SK-N-SH (cell line): ENCODE results near the gene LAMTOR4. TPM values are rescaled to one million over a fixed set of nuclear protein-coding genes. Genes with fewer than 3 reads are reported as not detected.

Source experiments
- CTCF ChIA-PET: fragments of 300-600, 350-600 bp; formaldehyde crosslinking; extraction: SDS; loops from one replicate; lab custom pipeline; 2021; lab: Yijun Ruan, JAX
- POLR2A ChIA-PET: fragments of 350-600 bp; sonication (Branson Sonifier 250); formaldehyde crosslinking; extraction: SDS; loops from one replicate; lab custom pipeline; 2020; ENCODE audit warnings: antibody characterized with exemption, inconsistent platforms; lab: Yijun Ruan, JAX
- DNase-seq: peaks from one replicate; pipeline ENCODE4 v3.0.0; 2012
- H2AFZ ChIP-seq: fragments of 200-600 bp; sonication (generic); 2 replicates; pipeline ENCODE4 v1.8.1; 2016; ENCODE audit warnings: antibody characterized with exemption, mild to moderate bottlenecking, low read depth
- H3F3A ChIP-seq: fragments of 200-600 bp; sonication (generic); replicated peaks from 2 replicates; pipeline ENCODE3; 2016; ENCODE audit warnings: antibody characterized with exemption, mild to moderate bottlenecking; ENCODE audit not compliant: insufficient read depth
- H3K27ac ChIP-seq, 2 experiments: fragments of 200-500 bp in 1 of 2; fragments of 200-600 bp in 1 of 2; sonication (Bioruptor generic) in 1 of 2; sonication (generic), shearing (Covaris generic) in 1 of 2; 2 replicates each; pipeline versions ENCODE4 v1.5.1 to v1.6.1; 2014 to 2016; ENCODE audit warnings: low read depth in 2 of 2, inconsistent platforms in 1 of 2, low read length in 1 of 2, mild to moderate bottlenecking in 1 of 2, mixed read lengths in 1 of 2
- H3K27me3 ChIP-seq: fragments of 200-600 bp; sonication (generic), shearing (Covaris generic); 2 replicates; pipeline ENCODE4 v1.6.1; 2016; ENCODE audit warnings: mixed run types; ENCODE audit not compliant: insufficient read depth
- H3K36me3 ChIP-seq, 2 experiments: fragments of 200-500 bp in 1 of 2; fragments of 200-600 bp in 1 of 2; sonication (Bioruptor generic) in 1 of 2; sonication (generic) in 1 of 2; replicated peaks in 1 of 2; 2 replicates each; pipeline versions ENCODE3 to v1.5.1; 2014 to 2016; ENCODE audit warnings: low read length in 1 of 2, mild to moderate bottlenecking in 1 of 2; ENCODE audit not compliant: insufficient read depth in 2 of 2, control insufficient read depth in 1 of 2
- H3K4me1 ChIP-seq, 2 experiments: fragments of 200-500 bp in 1 of 2; fragments of 200-600 bp in 1 of 2; sonication (Bioruptor generic) in 1 of 2; sonication (generic), shearing (Covaris generic) in 1 of 2; 2 replicates each; pipeline versions ENCODE4 v1.5.1 to v1.6.1; 2014 to 2016; ENCODE audit warnings: low read depth in 1 of 2, low read length in 1 of 2, mixed run types in 1 of 2; ENCODE audit not compliant: insufficient read depth in 2 of 2, control insufficient read depth in 1 of 2
- H3K4me2 ChIP-seq: fragments of 200-600 bp; sonication (generic), shearing (Covaris generic); 2 replicates; pipeline ENCODE4 v1.6.1; 2017; ENCODE audit warnings: mixed run types
- H3K4me3 ChIP-seq, 2 experiments: fragments of 200-500 bp in 1 of 2; fragments of 200-600 bp in 1 of 2; sonication (Bioruptor generic) in 1 of 2; sonication (generic), shearing (Covaris generic) in 1 of 2; 2 replicates each; pipeline versions ENCODE4 v1.5.1 to v1.8.1; 2014 to 2016; ENCODE audit warnings: low read depth in 2 of 2, inconsistent platforms in 1 of 2, low read length in 1 of 2, mild to moderate bottlenecking in 1 of 2, mixed read lengths in 1 of 2, moderate library complexity in 1 of 2
- H3K79me2 ChIP-seq: fragments of 200-600 bp; sonication (generic); 2 replicates; pipeline ENCODE4 v1.8.1; 2017; ENCODE audit warnings: mild to moderate bottlenecking; ENCODE audit not compliant: insufficient read depth
- H3K9ac ChIP-seq: fragments of 200-600 bp; sonication (generic); 2 replicates; pipeline ENCODE4 v1.6.1; 2017; ENCODE audit warnings: mixed run types
- H3K9me2 ChIP-seq: fragments of 200-600 bp; sonication (generic); 2 replicates; pipeline ENCODE4 v1.6.1; 2017; ENCODE audit warnings: mixed run types
- H3K9me3 ChIP-seq: fragments of 200-600 bp; sonication (generic); 2 replicates; pipeline ENCODE4 v1.6.1; 2017; ENCODE audit warnings: mixed run types, mild to moderate bottlenecking, moderate library complexity
- H4K20me1 ChIP-seq: fragments of 200-600 bp; sonication (generic); 2 replicates; pipeline ENCODE4 v1.6.1; 2017; ENCODE audit warnings: mild to moderate bottlenecking, mixed run types; ENCODE audit not compliant: insufficient read depth
- CHD2 ChIP-seq: fragments of 150-350 bp; IDR thresholded peaks from 2 replicates; pipeline ENCODE4 v1.6.1; 2018; ENCODE audit warnings: low read length; ENCODE audit not compliant: partially characterized antibody
- ELF1 ChIP-seq: IDR thresholded peaks from 2 replicates; pipeline ENCODE4 v1.4.0; 2012
- EZH2phosphoT487 ChIP-seq: fragments of 200-600 bp; sonication (generic); IDR thresholded peaks from 2 replicates; pipeline ENCODE4 v1.6.1; 2017; ENCODE audit warnings: low read depth, mixed run types, mild to moderate bottlenecking, antibody characterized with exemption, moderate library complexity, borderline replicate concordance
- FOXJ3 ChIP-seq: sonication (generic); formaldehyde crosslinking; IDR thresholded peaks from 2 replicates; pipeline ENCODE4 v1.5.1; 2020; ENCODE audit warnings: mild to moderate bottlenecking, missing genetic modification reagents
- FOXM1 ChIP-seq: IDR thresholded peaks from 2 replicates; pipeline ENCODE4 v1.4.0; 2012; ENCODE audit warnings: low read depth, mild to moderate bottlenecking
- GABPA ChIP-seq: IDR thresholded peaks from 2 replicates; pipeline ENCODE4 v1.4.0; 2012; ENCODE audit warnings: low read depth, mild to moderate bottlenecking
- GATA2 ChIP-seq: sonication (generic); formaldehyde crosslinking; IDR thresholded peaks from 2 replicates; pipeline ENCODE4 v1.5.0; 2020; ENCODE audit warnings: mild to moderate bottlenecking, missing genetic modification reagents
- IRF3 ChIP-seq: fragments of 150-350 bp; IDR thresholded peaks from 2 replicates; pipeline ENCODE4 v1.6.1; 2016; ENCODE audit warnings: mild to moderate bottlenecking, low read depth, low read length
- JUND ChIP-seq: IDR thresholded peaks from 2 replicates; pipeline ENCODE4 v1.4.0; 2012
- MXI1 ChIP-seq: IDR thresholded peaks from 2 replicates; pipeline ENCODE4 v1.6.1; 2012; ENCODE audit warnings: mild to moderate bottlenecking, low read depth, low read length, improper control_type of control experiment
- NFIC ChIP-seq: IDR thresholded peaks from 2 replicates; pipeline ENCODE4 v1.4.0; 2012; ENCODE audit warnings: borderline replicate concordance
- NRF1 ChIP-seq: IDR thresholded peaks from 2 replicates; pipeline ENCODE4 v1.6.1; 2012; ENCODE audit warnings: low read depth, mild to moderate bottlenecking, low read length
- POLR2AphosphoS5 ChIP-seq: IDR thresholded peaks from 2 replicates; pipeline ENCODE4 v1.6.1; 2012; ENCODE audit warnings: low read depth, low read length
- RAD21 ChIP-seq: IDR thresholded peaks from 2 replicates; pipeline ENCODE4 v1.6.1; 2012; ENCODE audit warnings: mild to moderate bottlenecking, low read length
- RCOR1 ChIP-seq: fragments of 150-350 bp; IDR thresholded peaks from 2 replicates; pipeline ENCODE4 v1.6.1; 2017; ENCODE audit warnings: antibody characterized with exemption, low read length
- RXRA ChIP-seq: IDR thresholded peaks from 2 replicates; pipeline ENCODE4 v1.4.0; 2012; ENCODE audit warnings: low read depth, mild to moderate bottlenecking, borderline replicate concordance
- SMC3 ChIP-seq: IDR thresholded peaks from 2 replicates; pipeline ENCODE4 v1.6.1; 2012; ENCODE audit warnings: low read depth, low read length, improper control_type of control experiment
- TAF1 ChIP-seq: IDR thresholded peaks from 2 replicates; pipeline ENCODE4 v1.6.1; 2012; ENCODE audit warnings: low read depth, mild to moderate bottlenecking, low read length, moderate library complexity, borderline replicate concordance
- TCF12 ChIP-seq: IDR thresholded peaks from 2 replicates; pipeline ENCODE4 v1.4.0; 2012
- WGBS: methylation state at CpG from one replicate; pipeline ENCODE4 v1.1.6; 2017; ENCODE audit warnings: low lambda C conversion rate; 5-methylcytosine and 5-hydroxymethylcytosine counted together
- polyA plus RNA-seq, 3 experiments: library from polyadenylated mRNA; depleted of rRNA; stranded (reverse); fragments of >200 nt; gene quantifications; 2 replicates each; pipeline ENCODE4 v1.2.3, GENCODE V29; 2012
- TF ChIP-seq, protein P1 (sequence below): IDR thresholded peaks from 2 replicates; pipeline ENCODE4 v1.4.0; 2012; ENCODE audit warnings: low read depth, borderline replicate concordance
- TF ChIP-seq, protein P2 (sequence below): fragments of 200-600 bp; sonication (generic); IDR thresholded peaks from 2 replicates; pipeline ENCODE4 v1.6.1; 2017; ENCODE audit warnings: antibody characterized with exemption, mild to moderate bottlenecking, moderate library complexity

The LAMTOR4 gene
- polyA plus RNA-seq, 1 of the 3 experiments (the other 2 are of a cell fraction): 630 TPM

DNA sequence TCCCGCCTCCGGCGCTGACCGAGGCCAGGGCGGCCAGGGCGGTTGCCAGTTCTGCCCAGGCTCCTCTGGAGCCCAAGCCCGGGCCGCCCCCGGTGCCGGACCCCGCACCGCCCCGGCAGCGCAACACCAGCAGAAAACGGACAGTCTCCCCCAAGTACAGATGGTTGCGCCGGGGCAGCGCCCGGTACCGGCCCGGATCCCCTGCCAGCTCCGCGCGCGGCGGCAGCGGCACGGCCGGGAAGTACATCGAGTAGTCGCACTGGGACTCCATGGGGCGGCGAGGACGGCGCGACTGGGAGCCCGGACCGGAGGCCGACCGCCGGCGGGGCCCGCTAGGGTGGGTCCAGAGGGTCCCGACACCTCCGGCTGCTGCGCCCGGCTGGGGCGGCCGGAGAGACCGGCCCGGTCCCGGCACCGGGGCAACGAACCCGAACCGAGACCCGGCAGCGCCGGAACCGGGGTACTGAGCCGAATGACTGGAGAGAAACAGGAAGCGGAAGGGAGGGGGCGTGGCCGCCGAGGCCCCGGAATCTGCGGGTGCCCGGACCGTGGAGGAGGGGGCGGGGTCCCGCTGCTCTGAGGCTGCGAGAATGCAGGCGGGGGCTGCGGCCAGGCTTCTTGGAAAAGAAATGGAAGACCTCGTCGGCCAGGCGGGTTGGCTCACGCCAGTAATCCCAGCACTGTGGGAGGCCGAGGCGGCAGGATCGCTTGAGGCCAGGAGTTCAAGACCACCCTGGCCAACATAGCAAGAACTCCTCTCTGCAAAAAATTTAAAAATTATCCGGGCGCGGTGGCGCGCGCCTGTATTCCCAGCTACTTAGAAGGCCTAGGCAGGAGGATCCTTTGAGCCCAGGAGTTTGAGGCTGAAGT, 9.7 kb downstream of the LAMTOR4 start, which contains the start of gene TRAPPC14 (continued):
- TF ChIP-seq, protein P1, sequence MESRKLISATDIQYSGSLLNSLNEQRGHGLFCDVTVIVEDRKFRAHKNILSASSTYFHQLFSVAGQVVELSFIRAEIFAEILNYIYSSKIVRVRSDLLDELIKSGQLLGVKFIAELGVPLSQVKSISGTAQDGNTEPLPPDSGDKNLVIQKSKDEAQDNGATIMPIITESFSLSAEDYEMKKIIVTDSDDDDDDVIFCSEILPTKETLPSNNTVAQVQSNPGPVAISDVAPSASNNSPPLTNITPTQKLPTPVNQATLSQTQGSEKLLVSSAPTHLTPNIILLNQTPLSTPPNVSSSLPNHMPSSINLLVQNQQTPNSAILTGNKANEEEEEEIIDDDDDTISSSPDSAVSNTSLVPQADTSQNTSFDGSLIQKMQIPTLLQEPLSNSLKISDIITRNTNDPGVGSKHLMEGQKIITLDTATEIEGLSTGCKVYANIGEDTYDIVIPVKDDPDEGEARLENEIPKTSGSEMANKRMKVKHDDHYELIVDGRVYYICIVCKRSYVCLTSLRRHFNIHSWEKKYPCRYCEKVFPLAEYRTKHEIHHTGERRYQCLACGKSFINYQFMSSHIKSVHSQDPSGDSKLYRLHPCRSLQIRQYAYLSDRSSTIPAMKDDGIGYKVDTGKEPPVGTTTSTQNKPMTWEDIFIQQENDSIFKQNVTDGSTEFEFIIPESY: no peak
- TF ChIP-seq MXI1 (peak; percentile 72), TAF1 (peak; percentile 90), POLR2AphosphoS5 (peak; percentile 96), TCF12 (peak; percentile 29; the same call in 1 of the 2 replicates), CHD2 (peak; percentile 84), RCOR1 (peak; percentile 33; the same call in 1 of the 2 replicates), SMC3 (no peak), FOXJ3 (CRISPR knock-in tag) (no peak), EZH2phosphoT487 (no peak), JUND (no peak), GABPA (peak; percentile 93), NRF1 (no peak)

- Histone ChIP-seq H3K4me2 (peak overlapping the region; percentile 100), H3K27ac (peak overlapping the region; percentile 36 to 62; a peak in 3 of 4 replicates)
- CTCF ChIA-PET: interaction anchor here (0.7 to 3.2 kb wide), 8 partner anchors 9 to 77 kb away, joined by 3 to 16 read pairs (median 4); partner anchors contain the start of genes GAL3ST4, GPC2, LAMTOR4 and STAG3
- TF ChIP-seq RCOR1: no peak
- TF ChIP-seq GATA2 (CRISPR knock-in tag): no peak
- TF ChIP-seq ELF1: no peak
- TF ChIP-seq TCF12: no peak
- TF ChIP-seq IRF3: no peak
- TF ChIP-seq, protein P1: no peak
- TF ChIP-seq JUND: no peak
- no peak for TF ChIP-seq NFIC
- no peak for TF ChIP-seq CHD2
- no peak for TF ChIP-seq FOXM1
- no peak for TF ChIP-seq FOXJ3 (CRISPR knock-in tag)
- TF ChIP-seq, protein P2, sequence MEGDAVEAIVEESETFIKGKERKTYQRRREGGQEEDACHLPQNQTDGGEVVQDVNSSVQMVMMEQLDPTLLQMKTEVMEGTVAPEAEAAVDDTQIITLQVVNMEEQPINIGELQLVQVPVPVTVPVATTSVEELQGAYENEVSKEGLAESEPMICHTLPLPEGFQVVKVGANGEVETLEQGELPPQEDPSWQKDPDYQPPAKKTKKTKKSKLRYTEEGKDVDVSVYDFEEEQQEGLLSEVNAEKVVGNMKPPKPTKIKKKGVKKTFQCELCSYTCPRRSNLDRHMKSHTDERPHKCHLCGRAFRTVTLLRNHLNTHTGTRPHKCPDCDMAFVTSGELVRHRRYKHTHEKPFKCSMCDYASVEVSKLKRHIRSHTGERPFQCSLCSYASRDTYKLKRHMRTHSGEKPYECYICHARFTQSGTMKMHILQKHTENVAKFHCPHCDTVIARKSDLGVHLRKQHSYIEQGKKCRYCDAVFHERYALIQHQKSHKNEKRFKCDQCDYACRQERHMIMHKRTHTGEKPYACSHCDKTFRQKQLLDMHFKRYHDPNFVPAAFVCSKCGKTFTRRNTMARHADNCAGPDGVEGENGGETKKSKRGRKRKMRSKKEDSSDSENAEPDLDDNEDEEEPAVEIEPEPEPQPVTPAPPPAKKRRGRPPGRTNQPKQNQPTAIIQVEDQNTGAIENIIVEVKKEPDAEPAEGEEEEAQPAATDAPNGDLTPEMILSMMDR: no peak
- TF ChIP-seq EZH2phosphoT487: no peak
- TF ChIP-seq RXRA: no peak
- no peak for TF ChIP-seq RAD21
Measured at GRCh38 chr7:100159099-100159623, 10.4 kb downstream of the LAMTOR4 start.

More at GRCh38 chr7:100159099-100159623, 10.4 kb downstream of the LAMTOR4 start:
- Histone ChIP-seq H3K9ac (peak overlapping the region; percentile 85), H3K4me1 (peaks cover 11 to 19% of the 10 kb centered on the region in 2 experiments; a peak in 2 of 4 replicates), H3K9me3 (no peaks in the 10 kb centered on the region), H2AFZ (peak overlapping the region; percentile 83), H3K4me3 (peak overlapping the region; percentile 87 to 93), H3F3A (peaks cover 5% of the 10 kb centered on the region), H3K79me2 (peaks cover 40% of the 10 kb centered on the region), H3K9me2 (no peaks in the 10 kb centered on the region), H4K20me1 (peaks cover 20% of the 10 kb centered on the region), H3K27me3 (no peaks in the 10 kb centered on the region), H3K36me3 (peaks cover 21 to 28% of the 10 kb centered on the region in 2 experiments)
- POLR2A ChIA-PET: interaction anchor here (0.6 to 4.3 kb wide), 2 partner anchors 9 to 11 kb away, joined by 4 to 25 read pairs; partner anchors contain the start of genes GAL3ST4 and LAMTOR4
- peak; percentile 39 for DNase-seq
- 87% methylated on average over 7 of the region's 7 CpGs for WGBS
